ENCODE results near the gene C16orf95.
"Not testable (repeated sequence)": the region's sequence is repeated elsewhere in the genome, so short reads cannot be mapped to it uniquely, and the experiment has no call there.

Gene C16orf95

GRCh38 chr16:87276924-87277323, 40.3 kb downstream of the C16orf95 start:
- Mint-ChIP-seq H3K4me3 (no peak overlapping the region), H3K27me3 (peaks cover 1% of the 10 kb centered on the region), H3K36me3 (no peaks in the 10 kb centered on the region), H3K9me3 (ENCODE audit: low read depth) (no peaks in the 10 kb centered on the region), H3K27ac (no peak overlapping the region), H3K4me1 (ENCODE audit: low read depth) (no peaks in the 10 kb centered on the region)

GRCh38 chr16:87276091-87276701, 41.0 kb downstream of the C16orf95 start:
- Mint-ChIP-seq H3K27ac (no peak overlapping the region), H3K4me1 (ENCODE audit: low read depth) (no peaks in the 10 kb centered on the region), H3K27me3 (peaks cover 1% of the 10 kb centered on the region), H3K9me3 (ENCODE audit: low read depth) (no peaks in the 10 kb centered on the region), H3K36me3 (peaks cover 2% of the 10 kb centered on the region), H3K4me3 (no peak overlapping the region)

GRCh38 chr16:87274794-87275193, 42.4 kb downstream of the C16orf95 start:
- H3K27ac Mint-ChIP-seq, result no peak overlapping the region
- no peaks in the 10 kb centered on the region for H3K9me3 Mint-ChIP-seq (ENCODE audit: low read depth)
- peaks cover 1% of the 10 kb centered on the region for H3K27me3 Mint-ChIP-seq
- H3K36me3 Mint-ChIP-seq, result peaks cover 2% of the 10 kb centered on the region
- H3K4me3 Mint-ChIP-seq, result no peak overlapping the region
- no peaks in the 10 kb centered on the region for H3K4me1 Mint-ChIP-seq (ENCODE audit: low read depth)

- Mint-ChIP-seq H3K4me3 (no peak overlapping the region), H3K27ac (no peak overlapping the region), H3K36me3 (peaks cover 2% of the 10 kb centered on the region), H3K9me3 (ENCODE audit: low read depth) (no peaks in the 10 kb centered on the region), H3K4me1 (ENCODE audit: low read depth) (no peaks in the 10 kb centered on the region), H3K27me3 (peaks cover 1% of the 10 kb centered on the region)
These were observed 43.6 kb downstream of the C16orf95 start for GRCh38 chr16:87273471-87274030.

GRCh38 chr16:87271256-87271655, 45.9 kb downstream of the C16orf95 start:
- Mint-ChIP-seq H3K27ac (no peak overlapping the region), H3K9me3 (ENCODE audit: low read depth) (no peaks in the 10 kb centered on the region), H3K4me1 (ENCODE audit: low read depth) (no peaks in the 10 kb centered on the region), H3K36me3 (peaks cover 3% of the 10 kb centered on the region), H3K4me3 (no peak overlapping the region), H3K27me3 (peaks cover 2% of the 10 kb centered on the region)

GRCh38 chr16:87267566-87267965, 49.6 kb downstream of the C16orf95 start:
- Mint-ChIP-seq H3K27ac (no peak overlapping the region), H3K36me3 (peaks cover 6% of the 10 kb centered on the region), H3K9me3 (ENCODE audit: low read depth) (no peaks in the 10 kb centered on the region), H3K27me3 (peaks cover 2% of the 10 kb centered on the region), H3K4me3 (no peak overlapping the region), H3K4me1 (ENCODE audit: low read depth) (no peaks in the 10 kb centered on the region)

- no peaks in the 10 kb centered on the region for H3K4me1 Mint-ChIP-seq (ENCODE audit: low read depth)
- no peak overlapping the region for H3K27ac Mint-ChIP-seq
- H3K4me3 Mint-ChIP-seq, result no peak overlapping the region
- H3K9me3 Mint-ChIP-seq (ENCODE audit: low read depth), result no peaks in the 10 kb centered on the region
- H3K36me3 Mint-ChIP-seq, result peaks cover 6% of the 10 kb centered on the region
- H3K27me3 Mint-ChIP-seq, result peaks cover 2% of the 10 kb centered on the region
These were observed 50.3 kb downstream of the C16orf95 start for GRCh38 chr16:87266846-87267245.

- Mint-ChIP-seq H3K4me3 (no peak overlapping the region), H3K27ac (no peak overlapping the region), H3K9me3 (ENCODE audit: low read depth) (peaks cover 6% of the 10 kb centered on the region), H3K27me3 (peaks cover 2% of the 10 kb centered on the region), H3K4me1 (ENCODE audit: low read depth) (no peaks in the 10 kb centered on the region), H3K36me3 (peaks cover 3% of the 10 kb centered on the region)
These were observed 51.9 kb downstream of the C16orf95 start for GRCh38 chr16:87265261-87265660.

- Mint-ChIP-seq H3K4me3 (no peak overlapping the region), H3K9me3 (ENCODE audit: low read depth) (peaks cover 6% of the 10 kb centered on the region), H3K27me3 (peaks cover 2% of the 10 kb centered on the region), H3K4me1 (ENCODE audit: low read depth) (no peaks in the 10 kb centered on the region), H3K27ac (no peak overlapping the region), H3K36me3 (peaks cover 3% of the 10 kb centered on the region)
These were observed 52.6 kb downstream of the C16orf95 start for GRCh38 chr16:87264634-87265033.

- no peak overlapping the region for H3K27ac Mint-ChIP-seq
These were observed 53.7 kb downstream of the C16orf95 start for GRCh38 chr16:87263418-87264052.

GRCh38 chr16:87259431-87259830, 57.8 kb downstream of the C16orf95 start:
- Mint-ChIP-seq H3K27me3 (no peaks in the 10 kb centered on the region), H3K4me3 (no peak overlapping the region), H3K27ac (no peak overlapping the region), H3K4me1 (ENCODE audit: low read depth) (no peaks in the 10 kb centered on the region), H3K36me3 (no peaks in the 10 kb centered on the region), H3K9me3 (ENCODE audit: low read depth) (peaks cover 6% of the 10 kb centered on the region)

More at GRCh38 chr16:87263418-87264052, 53.7 kb downstream of the C16orf95 start:
- H3K27me3 Mint-ChIP-seq, result peaks cover 2% of the 10 kb centered on the region
- no peak overlapping the region for H3K4me3 Mint-ChIP-seq
- peaks cover 6% of the 10 kb centered on the region for H3K9me3 Mint-ChIP-seq (ENCODE audit: low read depth)
- no peaks in the 10 kb centered on the region for H3K4me1 Mint-ChIP-seq (ENCODE audit: low read depth)
- H3K36me3 Mint-ChIP-seq, result peaks cover 3% of the 10 kb centered on the region

GRCh38 chr16:87258653-87259052, 58.5 kb downstream of the C16orf95 start:
- H3K27ac Mint-ChIP-seq; H3K9me3 Mint-ChIP-seq (ENCODE audit: low read depth); H3K36me3 Mint-ChIP-seq; H3K4me3 Mint-ChIP-seq; H3K4me1 Mint-ChIP-seq (ENCODE audit: low read depth); H3K27me3 Mint-ChIP-seq: not testable (repeated sequence)

- Mint-ChIP-seq H3K4me1 (ENCODE audit: low read depth) (no peaks in the 10 kb centered on the region), H3K27ac (no peak overlapping the region), H3K9me3 (ENCODE audit: low read depth) (peaks cover 5% of the 10 kb centered on the region), H3K4me3 (no peak overlapping the region), H3K27me3 (no peaks in the 10 kb centered on the region), H3K36me3 (peaks cover 4% of the 10 kb centered on the region)
These were observed 61.3 kb downstream of the C16orf95 start for GRCh38 chr16:87255866-87256265.

GRCh38 chr16:87254734-87255133, 62.5 kb downstream of the C16orf95 start:
- no peak overlapping the region for H3K27ac Mint-ChIP-seq
- H3K9me3 Mint-ChIP-seq (ENCODE audit: low read depth), result no peaks in the 10 kb centered on the region
- no peaks in the 10 kb centered on the region for H3K27me3 Mint-ChIP-seq
- peaks cover 4% of the 10 kb centered on the region for H3K36me3 Mint-ChIP-seq
- no peak overlapping the region for H3K4me3 Mint-ChIP-seq
- no peaks in the 10 kb centered on the region for H3K4me1 Mint-ChIP-seq (ENCODE audit: low read depth)

GRCh38 chr16:87254296-87254695, 62.9 kb downstream of the C16orf95 start:
- Mint-ChIP-seq H3K4me3 (no peak overlapping the region), H3K36me3 (peaks cover 4% of the 10 kb centered on the region), H3K4me1 (ENCODE audit: low read depth) (no peaks in the 10 kb centered on the region), H3K27ac (no peak overlapping the region), H3K27me3 (no peaks in the 10 kb centered on the region), H3K9me3 (ENCODE audit: low read depth) (no peaks in the 10 kb centered on the region)

- Mint-ChIP-seq H3K4me1 (ENCODE audit: low read depth) (no peaks in the 10 kb centered on the region), H3K36me3 (peaks cover 4% of the 10 kb centered on the region), H3K9me3 (ENCODE audit: low read depth) (no peaks in the 10 kb centered on the region), H3K4me3 (no peak overlapping the region), H3K27ac (no peak overlapping the region), H3K27me3 (no peaks in the 10 kb centered on the region)
These were observed 63.7 kb downstream of the C16orf95 start for GRCh38 chr16:87253536-87253935.
